NCI-H82 (cell line): Measurements from ENCODE around the gene BMPR2.
"Not testable (repeated sequence)": the region's sequence is repeated elsewhere in the genome, so short reads cannot be mapped to it uniquely, and the experiment has no call there.

ENCODE experiments used
- DNase-seq: peaks from one replicate; lab custom pipeline; 2025; lab: John Stamatoyannopoulos, UW

BMPR2 gene

DNA sequence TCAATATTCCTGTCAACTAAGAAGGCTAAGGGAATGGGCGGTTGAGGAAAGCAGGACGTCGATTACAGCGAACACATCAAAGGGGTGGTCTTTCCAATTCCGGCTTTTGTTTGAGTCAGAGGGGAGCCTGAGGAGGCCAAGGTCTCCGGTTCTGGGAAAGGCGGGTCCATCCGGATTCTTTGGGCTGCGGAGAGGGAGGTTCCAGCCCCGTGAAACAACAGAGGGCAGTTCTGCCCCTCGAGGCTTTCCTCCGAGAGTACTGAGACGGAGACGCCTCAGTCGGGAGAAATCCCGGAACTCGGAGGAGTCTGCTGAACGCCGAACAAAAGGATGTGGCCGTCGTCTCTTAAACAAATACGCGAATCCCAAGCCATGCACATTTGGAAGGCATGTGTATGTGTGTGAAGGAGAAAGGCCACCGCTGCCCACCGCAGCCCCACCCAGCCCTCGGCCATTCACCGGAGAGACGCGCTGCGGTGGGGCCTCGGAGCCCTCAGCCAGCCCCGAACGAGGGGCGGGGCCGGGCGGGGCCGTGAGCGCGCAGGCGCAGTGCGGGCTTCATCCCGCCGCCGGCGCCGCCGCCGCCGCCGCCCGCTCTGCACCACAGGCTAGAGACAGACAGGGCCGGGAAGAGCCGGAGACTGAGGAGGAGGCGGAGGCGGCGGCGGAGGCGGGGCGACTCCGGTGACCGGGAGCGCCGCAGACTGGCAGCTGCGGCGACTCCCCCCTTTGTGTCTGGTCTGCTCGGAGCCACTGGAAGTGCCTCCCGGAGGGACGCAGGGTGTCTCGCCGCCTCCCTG lies at the start of gene BMPR2:
Gene BMPR2, plus strand, starts transcription at position 719 of the 800 bp plus-strand sequence. CDS start 1,148 bp downstream, outside the sequence.
- DNase-seq, result peak; percentile 95

DNA sequence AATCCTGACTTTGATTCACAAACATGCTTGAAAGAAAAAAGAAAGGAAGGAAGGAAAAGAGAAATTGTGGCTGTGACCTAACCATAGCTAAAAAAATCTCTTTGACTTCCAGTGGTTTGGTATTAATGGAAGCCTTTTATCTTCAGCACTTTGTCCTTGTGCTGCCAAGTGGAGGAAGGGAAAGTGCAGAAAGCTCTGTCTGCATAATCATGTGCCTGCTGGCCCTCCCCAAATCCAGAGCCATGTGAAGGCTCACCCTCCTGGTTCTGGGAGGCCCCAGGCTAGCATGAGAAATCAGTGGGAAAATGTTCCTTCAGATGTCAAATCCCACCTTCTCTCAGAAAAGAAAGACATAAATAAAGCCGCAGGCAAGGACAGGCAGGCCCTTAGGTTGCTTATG lies 48.3 kb upstream of the BMPR2 start:
- no peak for DNase-seq

DNA sequence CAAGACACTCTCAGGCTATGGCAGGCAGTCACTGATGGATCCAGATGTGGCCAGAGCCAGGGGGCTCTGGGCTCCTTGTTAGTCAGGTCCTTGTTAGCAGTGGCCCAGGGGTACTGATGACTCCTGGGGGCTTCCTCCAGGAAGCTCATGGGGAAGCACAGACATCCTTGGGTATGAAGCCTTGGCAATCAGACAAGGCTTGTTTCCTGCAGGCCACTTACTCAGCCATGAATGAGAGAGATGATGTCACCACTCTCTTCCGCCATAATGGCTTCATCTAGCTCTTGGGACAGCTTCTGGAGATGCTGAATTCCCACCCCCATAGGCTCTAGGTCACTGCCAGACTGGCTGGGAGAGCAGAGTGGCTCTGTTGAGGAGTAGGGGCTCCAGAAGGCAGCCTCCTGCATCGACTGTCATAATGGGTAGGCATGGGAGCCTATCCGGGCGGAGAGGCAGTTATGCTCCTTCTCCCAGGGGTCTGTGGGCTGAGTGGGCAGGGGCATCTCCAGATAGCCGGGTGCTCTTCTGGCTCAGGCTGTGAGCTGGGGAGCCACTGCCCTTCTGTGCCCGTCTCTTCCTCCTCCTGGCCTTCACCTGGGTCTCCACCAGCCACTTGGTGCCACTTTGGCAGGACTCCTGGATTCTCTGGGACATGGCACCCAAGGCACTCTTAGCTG lies 40.2 kb upstream of the BMPR2 start:
- DNase-seq, result no peak

DNA sequence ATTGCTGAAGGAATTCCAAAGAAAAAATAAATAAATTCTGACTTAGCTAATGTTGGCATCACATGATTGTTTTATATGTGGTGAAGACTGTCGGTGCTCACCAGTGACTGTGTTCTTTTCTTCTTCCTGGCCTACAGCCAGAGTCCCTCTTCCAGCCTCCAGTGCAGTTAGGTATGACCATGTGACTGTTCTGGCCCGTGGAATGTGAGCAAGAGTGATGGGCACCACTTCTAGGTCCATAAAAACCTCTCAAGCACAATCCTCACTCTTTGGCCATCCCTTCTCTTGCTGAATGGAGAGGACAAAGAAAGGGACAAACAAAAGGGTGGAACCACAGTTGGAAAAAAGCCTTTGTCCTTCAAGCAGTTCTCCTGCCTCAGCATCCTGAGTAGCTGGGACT lies 39.0 kb upstream of the BMPR2 start:
- no peak for DNase-seq

DNA sequence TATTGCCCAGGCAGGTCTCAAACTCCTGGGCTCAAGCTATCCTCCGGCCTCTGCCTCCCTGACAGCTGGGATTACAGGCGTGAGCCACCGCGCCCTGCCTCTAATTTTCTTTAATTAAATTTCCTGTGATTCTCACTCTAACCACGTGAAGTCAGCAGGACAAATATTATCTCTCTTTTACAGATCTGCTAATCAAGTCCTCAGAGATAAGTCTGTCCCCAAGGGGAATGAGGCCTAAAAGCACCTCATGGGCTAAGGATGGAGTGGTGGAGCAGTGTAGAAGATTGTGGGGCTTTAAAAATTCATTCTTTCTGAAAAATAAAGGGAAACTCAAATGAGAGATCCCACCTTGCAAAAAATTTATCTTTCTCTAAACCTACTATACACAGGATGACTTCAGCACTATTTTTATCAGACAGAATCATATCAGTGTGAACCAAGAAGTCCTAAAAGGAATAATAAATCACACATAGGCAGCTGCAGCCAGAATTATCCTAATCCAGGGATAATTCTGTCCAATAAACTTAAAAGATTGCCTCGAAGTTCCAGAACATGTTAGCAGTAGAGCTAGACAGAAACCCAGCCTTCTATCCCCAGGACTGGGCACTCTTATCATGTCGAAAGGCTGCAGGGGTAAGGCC lies 38.3 kb upstream of the BMPR2 start:
- DNase-seq, result peak; percentile 82

DNA sequence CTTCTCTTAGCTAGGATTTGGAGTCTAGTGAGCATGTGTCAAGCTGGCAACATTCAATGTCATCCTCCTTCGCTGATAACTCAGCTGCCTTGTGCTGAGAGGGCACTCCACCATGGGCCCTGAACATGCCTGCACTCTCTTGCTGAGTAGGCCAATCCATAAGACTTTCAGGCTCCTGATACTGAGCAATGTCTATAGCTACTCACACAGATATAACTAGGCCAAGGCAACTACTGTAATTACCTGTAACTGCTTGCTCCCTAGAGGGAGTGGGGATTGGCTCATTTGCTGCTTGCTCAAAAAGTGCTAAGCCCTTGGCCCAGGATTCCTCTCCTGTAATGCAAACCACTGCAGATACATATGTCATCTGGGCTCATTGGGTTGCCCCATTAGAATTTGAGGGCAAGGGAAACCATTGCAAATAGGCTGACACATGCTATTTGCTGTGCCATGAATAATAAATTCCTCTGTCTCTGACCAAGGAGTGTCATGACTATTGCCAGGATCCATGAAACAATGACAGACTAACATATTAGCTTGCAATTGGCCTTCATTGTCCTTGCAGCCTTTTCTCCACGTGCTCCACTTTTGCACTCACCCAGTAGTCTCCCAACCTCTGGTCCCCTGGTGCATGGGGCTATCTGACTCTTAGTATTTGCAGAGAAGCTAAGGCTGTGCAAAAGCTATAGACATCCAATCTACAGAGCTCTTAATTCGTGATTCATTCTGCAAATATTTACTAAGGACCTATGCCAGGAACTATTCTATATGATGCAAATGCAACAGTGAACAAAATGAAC lies 36.9 kb upstream of the BMPR2 start:
- DNase-seq, result peak; percentile 32

DNA sequence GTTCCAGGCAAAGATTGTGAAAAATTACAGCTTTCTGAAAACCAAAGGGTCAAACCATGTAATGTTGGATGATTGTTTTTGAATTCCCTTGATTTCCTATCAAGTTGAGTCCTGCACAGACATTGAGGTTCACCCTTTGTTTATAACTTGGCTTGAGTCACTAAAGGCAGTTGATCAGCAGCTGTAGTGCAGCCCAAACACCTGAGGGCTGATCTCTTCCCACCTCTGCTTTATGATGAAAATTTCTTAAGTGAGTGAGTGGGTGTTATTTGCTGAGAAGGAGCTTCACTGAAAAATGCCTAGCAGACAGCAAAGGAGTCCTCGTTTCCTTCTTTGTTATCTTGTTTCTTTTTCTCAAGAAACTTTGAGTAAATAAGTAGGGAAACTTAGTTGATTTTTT lies 31.9 kb upstream of the BMPR2 start:
- no peak for DNase-seq

DNA sequence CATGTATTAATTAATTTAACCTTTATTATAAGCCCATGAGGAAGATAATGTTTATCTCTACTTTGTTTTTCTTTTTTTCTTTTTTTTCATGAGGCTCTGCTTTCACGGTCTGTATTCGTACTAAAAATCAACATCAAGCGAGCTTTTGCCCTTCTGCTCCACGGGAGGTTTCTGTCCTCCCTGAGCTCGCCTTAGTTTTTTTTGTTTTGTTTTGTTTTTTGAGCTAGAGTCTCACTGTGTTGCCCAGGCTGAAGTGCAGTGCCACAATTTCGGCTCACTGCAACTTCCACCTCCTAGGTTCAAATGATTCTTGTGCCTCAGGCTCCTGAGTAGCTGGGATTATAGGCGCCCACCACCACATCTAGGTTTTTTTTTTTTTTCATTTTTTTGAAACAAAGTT lies 29.9 kb upstream of the BMPR2 start:
- no peak for DNase-seq

DNA sequence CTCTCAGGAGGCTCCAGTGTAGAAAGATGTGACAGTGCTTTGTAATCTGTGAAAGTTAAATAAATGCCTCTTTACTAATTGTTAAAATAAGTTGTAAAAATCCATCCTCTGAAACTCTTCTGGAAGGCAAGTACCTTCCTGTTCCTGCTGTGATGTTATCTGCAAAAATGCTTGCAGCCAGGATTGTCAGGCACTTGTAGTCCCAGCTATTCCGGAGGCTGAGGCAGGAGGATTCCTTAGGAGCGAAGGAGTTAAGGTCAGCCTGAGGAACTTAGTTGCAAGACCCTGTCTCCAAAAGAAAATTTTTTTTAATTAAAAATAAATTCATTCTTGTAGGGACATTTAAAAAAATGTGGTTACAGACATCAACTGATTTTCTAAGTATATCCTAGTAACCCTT lies 22.7 kb upstream of the BMPR2 start:
- no peak for DNase-seq

DNA sequence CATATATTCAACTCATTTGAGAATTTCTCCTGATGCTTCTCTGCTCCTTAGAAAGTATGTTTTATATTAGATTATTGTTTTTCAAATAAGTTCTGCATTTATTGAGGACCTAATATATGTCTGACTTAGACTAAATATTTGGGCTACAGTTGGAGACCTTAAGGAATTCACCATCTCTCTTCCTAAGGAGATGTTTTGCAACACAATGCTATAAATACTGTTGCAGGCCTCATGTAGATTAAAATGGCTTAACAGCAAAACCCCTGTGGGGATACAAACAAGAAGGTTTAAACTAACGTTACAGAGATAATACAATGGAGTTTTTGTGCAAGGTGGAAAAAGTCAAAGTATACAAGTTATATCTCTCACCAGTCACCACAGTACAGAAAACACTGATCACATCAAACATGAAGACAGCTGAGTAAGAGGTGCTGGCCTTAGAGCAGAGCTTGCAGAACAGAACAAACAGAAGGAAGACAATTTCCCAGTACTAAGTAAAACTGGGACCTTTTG lies 20.1 kb upstream of the BMPR2 start:
- no peak for DNase-seq

DNA sequence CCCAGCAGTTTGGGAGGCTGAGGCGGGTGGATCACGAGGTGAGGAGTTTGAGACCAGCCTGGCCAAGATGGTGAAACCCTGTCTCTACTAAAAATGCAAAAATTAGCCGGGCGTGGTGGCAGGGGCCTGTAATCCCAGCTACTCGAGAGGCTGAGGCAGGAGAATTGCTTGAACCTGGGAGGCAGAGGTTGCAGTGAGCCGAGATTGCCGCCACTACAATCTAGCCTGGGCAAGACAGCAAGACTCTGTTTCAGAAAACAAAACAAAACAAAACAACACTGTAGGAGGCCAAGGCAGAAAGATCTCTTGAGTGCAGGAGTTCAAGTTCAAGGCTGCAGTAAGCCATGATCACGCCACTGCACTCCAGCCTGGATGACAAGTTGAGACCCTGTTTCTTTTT lies 17.2 kb upstream of the BMPR2 start:
- not testable (repeated sequence) for DNase-seq

DNA sequence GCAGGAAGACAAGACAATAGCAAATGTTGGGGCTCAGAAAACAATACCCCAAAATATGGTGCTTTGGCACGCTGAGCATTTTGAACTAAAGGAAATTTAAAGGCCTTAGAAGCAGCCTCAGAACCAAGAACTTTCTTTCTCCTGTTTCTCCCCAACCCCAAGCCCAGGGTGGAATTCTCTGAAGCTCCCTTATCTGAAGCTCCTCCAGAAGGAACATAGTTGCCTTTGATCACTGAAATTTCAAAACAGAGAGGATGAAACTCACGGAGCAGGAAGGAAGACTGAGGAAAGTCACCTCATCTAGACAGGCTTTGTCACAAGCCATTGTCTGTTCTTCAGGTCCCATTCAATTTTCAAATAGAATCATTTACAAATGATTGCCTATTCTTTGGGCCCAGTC lies 15.5 kb upstream of the BMPR2 start:
- DNase-seq, result no peak

DNA sequence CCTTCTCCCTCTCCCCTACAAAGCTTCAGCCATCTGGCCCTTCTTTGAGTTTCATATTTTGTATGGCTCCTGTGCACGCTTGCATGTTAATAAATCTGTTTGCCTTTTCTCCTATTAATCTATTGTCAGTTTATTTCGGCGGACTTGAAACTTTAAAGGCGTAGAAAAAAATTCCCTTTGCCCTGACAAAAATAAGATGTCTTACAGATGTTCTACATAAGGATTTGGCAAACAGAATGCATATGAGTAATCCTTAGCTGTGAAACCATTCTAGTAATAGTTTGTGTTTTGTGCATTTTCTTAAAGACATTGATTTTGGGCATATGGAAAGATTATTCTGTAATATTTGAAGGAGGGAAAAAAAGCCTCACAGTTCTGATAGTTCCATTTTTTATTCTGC lies 15.0 kb upstream of the BMPR2 start:
- no peak for DNase-seq

DNA sequence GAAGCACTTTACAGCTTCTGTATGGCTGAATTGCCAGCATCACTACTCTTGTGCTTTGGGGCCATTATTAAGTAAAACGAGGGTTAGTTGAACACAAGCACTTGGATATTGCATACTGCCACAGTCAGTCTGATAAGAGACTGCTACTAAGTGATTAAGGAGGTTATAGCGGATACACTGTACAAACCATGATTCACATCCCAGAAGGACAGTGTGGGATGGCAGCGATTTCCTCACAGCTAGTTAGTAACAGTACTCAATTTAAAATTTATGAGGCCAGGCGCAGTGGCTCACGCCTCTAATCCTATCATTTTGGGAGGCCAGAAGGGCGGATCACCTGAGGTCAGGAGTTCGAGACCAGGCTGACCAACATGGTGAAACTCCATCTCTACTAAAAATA lies 2.6 kb upstream of the BMPR2 start:
- DNase-seq, result peak; percentile 20

DNA sequence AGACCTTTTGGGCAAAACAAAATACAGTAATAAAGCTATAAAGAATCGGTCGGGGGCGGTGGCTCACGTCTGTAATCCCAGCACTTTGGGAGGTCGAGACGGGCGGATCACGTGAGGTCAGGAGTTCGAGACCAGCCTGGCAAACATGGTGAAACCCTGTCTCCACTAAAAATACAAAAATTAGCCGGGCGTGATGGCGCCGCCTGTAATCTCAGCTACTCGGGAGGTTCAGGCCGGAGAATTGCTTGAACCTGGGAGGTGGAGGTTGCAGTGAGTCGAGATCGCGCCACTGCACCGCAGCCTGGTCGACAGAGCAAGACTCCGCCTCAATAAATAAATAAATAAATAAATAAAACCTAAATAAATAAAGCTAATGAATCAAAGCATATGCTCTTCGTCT lies 1.7 kb upstream of the BMPR2 start:
- not testable (repeated sequence) for DNase-seq

DNA sequence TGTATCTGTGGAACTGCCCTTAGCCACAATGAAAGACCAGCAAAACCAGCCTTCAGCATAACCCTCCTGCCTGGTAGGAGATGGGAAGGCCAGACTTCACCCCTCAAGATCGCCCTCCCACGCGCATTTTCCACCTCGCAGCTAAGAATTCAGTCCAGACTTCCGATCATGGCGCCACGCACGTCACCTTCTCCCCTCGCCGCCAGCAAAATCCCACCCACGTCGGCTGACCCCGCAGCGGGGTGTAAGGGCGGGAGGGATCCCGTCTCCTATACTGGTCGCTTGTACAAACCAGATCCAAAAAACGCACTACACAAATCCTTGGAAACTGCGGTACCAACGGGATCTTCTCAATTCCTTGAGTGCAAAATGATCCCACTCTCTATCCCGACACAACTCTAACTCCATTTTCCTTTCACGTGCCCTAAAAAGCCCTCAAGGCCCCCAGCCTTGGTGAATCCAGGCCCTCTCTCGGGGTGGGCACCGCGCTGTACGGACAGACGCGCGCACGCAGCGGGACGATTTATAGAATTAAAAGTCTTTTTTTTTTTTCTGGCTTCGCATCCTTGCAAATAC lies 1.0 kb upstream of the BMPR2 start:
- peak; percentile 83 for DNase-seq

DNA sequence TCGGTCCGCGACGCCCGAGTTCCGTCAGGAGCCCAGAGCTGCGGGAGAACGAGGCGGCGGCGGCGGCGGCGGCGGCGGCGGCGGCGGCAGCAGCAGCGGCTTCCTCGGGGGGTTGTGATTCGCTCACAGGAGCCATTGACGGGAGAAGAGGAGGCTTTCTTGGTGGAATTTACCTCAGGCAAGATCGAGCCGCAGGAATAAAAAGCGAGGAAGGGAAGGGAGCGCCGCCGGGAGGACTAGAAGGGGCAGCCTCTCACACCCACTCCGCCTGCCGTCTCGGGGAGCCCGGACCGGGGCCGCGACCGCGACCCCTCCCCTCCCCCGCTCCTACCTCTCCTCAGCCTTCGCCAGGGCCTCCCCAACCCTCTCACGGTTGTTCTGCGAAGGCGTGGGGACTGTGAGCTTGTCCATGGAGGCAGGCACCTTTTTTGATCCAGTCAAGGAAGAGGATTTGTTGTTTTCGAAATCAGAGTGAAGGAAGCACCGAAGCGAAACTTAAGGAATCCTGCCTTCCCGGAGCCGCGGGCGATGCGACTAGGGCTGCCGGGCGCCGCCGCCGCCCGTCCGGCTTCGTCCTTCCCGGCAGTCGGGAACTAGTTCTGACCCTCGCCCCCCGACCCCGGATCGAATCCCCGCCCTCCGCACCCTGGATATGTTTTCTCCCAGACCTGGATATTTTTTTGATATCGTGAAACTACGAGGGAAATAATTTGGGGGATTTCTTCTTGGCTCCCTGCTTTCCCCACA lies 506 bp downstream of the BMPR2 start:
- peak; percentile 79 for DNase-seq

DNA sequence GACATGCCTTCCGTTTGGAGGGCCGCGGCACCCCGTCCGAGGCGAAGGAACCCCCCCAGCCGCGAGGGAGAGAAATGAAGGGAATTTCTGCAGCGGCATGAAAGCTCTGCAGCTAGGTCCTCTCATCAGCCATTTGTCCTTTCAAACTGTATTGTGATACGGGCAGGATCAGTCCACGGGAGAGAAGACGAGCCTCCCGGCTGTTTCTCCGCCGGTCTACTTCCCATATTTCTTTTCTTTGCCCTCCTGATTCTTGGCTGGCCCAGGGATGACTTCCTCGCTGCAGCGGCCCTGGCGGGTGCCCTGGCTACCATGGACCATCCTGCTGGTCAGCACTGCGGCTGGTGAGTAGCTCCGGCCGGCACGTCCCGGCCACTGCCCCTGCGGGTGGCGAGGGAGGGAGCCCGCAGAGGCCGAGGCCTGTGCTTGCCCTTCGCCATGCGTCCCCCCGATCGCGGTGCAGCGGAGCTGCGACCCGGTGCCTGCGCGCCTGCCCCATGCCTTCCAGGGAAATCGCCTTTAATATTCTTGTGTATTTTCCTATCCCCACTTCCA lies 1.2 kb downstream of the BMPR2 start:
- DNase-seq, result peak; percentile 55

DNA sequence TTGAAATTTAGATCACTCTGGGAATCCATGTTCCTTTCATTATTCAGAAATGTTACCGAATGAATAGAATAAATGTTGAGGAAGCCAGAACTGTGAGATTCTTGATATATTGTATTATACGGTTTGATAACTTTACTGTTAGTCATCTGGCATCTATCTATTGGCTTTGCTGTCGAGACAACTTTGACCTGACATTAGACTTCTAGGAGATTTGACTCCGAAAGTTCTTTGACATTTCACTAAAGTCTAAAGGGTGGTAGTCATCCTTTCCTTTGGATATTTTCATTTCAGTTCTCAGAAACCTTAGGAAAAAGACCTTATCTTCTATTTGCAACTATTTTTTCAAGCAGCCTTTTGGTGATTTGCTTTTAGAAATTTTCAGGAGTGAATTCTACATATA lies 1.9 kb downstream of the BMPR2 start:
- DNase-seq, result peak; percentile 20

DNA sequence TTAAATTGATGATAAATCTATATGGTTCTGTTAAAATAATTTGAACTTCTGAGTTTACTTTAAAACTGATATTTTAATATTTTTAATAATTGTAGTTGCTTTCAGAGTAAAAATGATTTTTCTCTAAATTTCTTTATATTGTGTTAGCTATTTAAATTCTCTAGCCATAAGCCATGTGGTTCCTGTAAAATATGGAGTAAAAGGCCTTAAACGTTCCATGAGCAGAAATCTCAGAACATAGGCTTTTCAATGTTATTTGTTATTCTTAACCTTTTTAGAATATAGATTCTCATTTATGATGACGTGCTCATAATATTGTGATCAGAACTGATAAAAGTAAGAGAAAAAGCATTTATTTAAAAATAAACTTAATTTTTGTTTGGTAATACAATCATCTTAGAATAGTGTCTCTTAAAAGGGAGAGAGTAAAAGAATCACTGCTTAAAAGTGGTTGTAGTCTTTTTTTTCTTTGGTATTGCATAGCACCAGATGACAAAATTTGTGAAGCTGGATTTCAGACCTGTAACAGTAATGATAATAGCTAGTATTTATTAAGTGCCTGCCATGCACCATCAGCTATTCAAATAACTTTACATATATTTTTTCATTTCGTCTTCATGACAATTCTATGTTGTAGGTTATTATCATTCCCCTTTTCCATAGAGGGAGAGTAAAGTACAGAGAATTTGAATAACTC lies 2.7 kb downstream of the BMPR2 start:
- no peak for DNase-seq
